SK-N-MC (cell line): ENCODE measurements around the gene CCDC59.

ENCODE experiments used
- EZH2 ChIP-seq: fragments of 200-600 bp; sonication (generic); IDR thresholded peaks from one replicate; pipeline ENCODE4 v1.6.1; 2017; ENCODE audit warnings: antibody characterized with exemption
- POLR2AphosphoS5 ChIP-seq: IDR thresholded peaks from 2 replicates; pipeline ENCODE4 v1.6.1; 2012; ENCODE audit warnings: mild to moderate bottlenecking, low read depth, low read length, borderline replicate concordance

DNA sequence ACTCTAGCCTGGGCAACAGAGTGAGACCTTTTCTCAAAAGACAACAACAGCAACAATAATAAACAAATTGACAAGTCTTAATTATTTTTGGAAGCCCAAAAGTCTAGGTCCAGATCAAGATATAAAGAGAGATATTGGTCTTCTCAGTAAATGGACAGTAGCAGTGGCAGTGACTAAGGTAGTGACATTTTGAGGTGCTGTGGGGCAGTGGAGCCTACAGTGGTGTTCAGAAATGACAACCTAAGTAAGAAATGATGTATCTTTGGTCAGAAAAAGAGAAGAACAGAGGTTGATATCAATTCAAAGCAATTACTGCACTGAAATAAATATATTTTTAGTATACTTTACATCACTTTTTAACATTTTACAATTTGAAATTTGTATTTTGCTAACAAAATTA lies 20.8 kb upstream of the CCDC59 start:
- TF ChIP-seq EZH2, result no peak
- TF ChIP-seq POLR2AphosphoS5, result no peak
